Anterior cingulate cortex (tissue), 58 donors: Measurements from ENCODE around the gene ARHGAP26.

Source experiments
- DNase-seq, 58 donors: peaks; one replicate each; lab custom pipeline; 2025; lab: John Stamatoyannopoulos, UW

ARHGAP26 gene

GRCh38 chr5:142825378-142826089 lies 55.4 kb downstream of the ARHGAP26 start:
- DNase-seq: no peak

- no peak for DNase-seq
Observed at GRCh38 chr5:142826093-142826492, 55.9 kb downstream of the ARHGAP26 start.

GRCh38 chr5:142826741-142827492 lies 56.7 kb downstream of the ARHGAP26 start:
- no peak for DNase-seq

GRCh38 chr5:142827934-142828576 lies 57.9 kb downstream of the ARHGAP26 start:
- no peak for DNase-seq

- DNase-seq: no peak
Observed at GRCh38 chr5:142828797-142829535, 58.8 kb downstream of the ARHGAP26 start.

GRCh38 chr5:142829801-142830220 lies 59.6 kb downstream of the ARHGAP26 start:
- no peak for DNase-seq

GRCh38 chr5:142830241-142831008 lies 60.2 kb downstream of the ARHGAP26 start:
- DNase-seq: no peak

- no peak for DNase-seq
Observed at GRCh38 chr5:142831009-142831383, 60.8 kb downstream of the ARHGAP26 start.

GRCh38 chr5:142832263-142832662 lies 62.1 kb downstream of the ARHGAP26 start:
- DNase-seq: no peak

- no peak for DNase-seq
Observed at GRCh38 chr5:142833517-142834449, 63.6 kb downstream of the ARHGAP26 start.

GRCh38 chr5:142834504-142834903 lies 64.3 kb downstream of the ARHGAP26 start:
- no peak for DNase-seq

- DNase-seq: no peak
Observed at GRCh38 chr5:142835540-142835939, 65.4 kb downstream of the ARHGAP26 start.

GRCh38 chr5:142836048-142836447 lies 65.9 kb downstream of the ARHGAP26 start:
- no peak for DNase-seq

GRCh38 chr5:142837081-142837725 lies 67.0 kb downstream of the ARHGAP26 start:
- DNase-seq: peak in 1 of 58 donors; percentile 6

- DNase-seq: no peak
Observed at GRCh38 chr5:142838845-142839244, 68.7 kb downstream of the ARHGAP26 start.

GRCh38 chr5:142839711-142840346 lies 69.7 kb downstream of the ARHGAP26 start:
- peak in 17 of 58 donors; percentile 11 to 48 (median 21) for DNase-seq

- DNase-seq: no peak
Observed at GRCh38 chr5:142840575-142840974, 70.4 kb downstream of the ARHGAP26 start.
